Vagina (tissue), 2 donors: ENCODE results near the gene CACNA1H. TPM values are rescaled to one million over a fixed set of nuclear protein-coding genes. Genes with fewer than 3 reads are reported as not detected.

Source experiments
- DNase-seq, 2 donors: peaks; one replicate each; pipeline ENCODE4 v3.0.0-alpha.2; 2017; ENCODE audit errors: extremely low spot score in 2 of 2
- H3K27ac ChIP-seq: fragments of 200-600 bp; sonication (generic); one replicate; pipeline ENCODE4 v1.5.1; 2019
- H3K27me3 ChIP-seq: fragments of 200-600 bp; sonication (generic); one replicate; pipeline ENCODE4 v1.5.1; 2019
- H3K36me3 ChIP-seq, 2 donors: fragments of 200-600 bp; sonication (generic); one replicate each; pipeline ENCODE4 v1.5.1; 2017 to 2019
- H3K4me1 ChIP-seq: fragments of 200-600 bp; sonication (generic); one replicate; pipeline ENCODE4 v1.5.1; 2019
- H3K4me3 ChIP-seq, 2 donors: fragments of 200-600 bp; sonication (generic); 1 replicate in 1 of 2; 2 replicates in 1 of 2; pipeline ENCODE4 v1.5.1; 2016 to 2019
- H3K9me3 ChIP-seq: fragments of 200-600 bp; sonication (generic); one replicate; pipeline ENCODE4 v1.5.1; 2019
- CTCF ChIP-seq, 3 experiments: fragments of 450-650 bp in 2 of 3; fragments of 200-600 bp in 1 of 3; sonication (generic) in 1 of 3; IDR thresholded peaks; one replicate each; pipeline ENCODE4 v1.5.1; 2017 to 2019; ENCODE audit warnings: antibody characterized with exemption in 3 of 3, mild to moderate bottlenecking in 2 of 3, moderate library complexity in 2 of 3
- POLR2A ChIP-seq, 2 donors: fragments of 450-650 bp; IDR thresholded peaks; one replicate each; pipeline ENCODE4 v1.6.1; 2017; ENCODE audit warnings: antibody characterized with exemption in 2 of 2, mild to moderate bottlenecking in 2 of 2, moderate library complexity in 2 of 2
- POLR2AphosphoS5 ChIP-seq, 2 donors: sonication (generic); formaldehyde crosslinking; IDR thresholded peaks; one replicate each; pipeline ENCODE4 v1.9.0; 2017; ENCODE audit warnings: antibody characterized with exemption in 2 of 2, mild to moderate bottlenecking in 2 of 2, low read depth in 1 of 2; ENCODE audit not compliant: insufficient read depth in 1 of 2
- intact Hi-C: fragments of 100-400 bp; cut with DNase I; formaldehyde crosslinking; loops from one replicate; pipeline ENCODE4 v1.15.1; 2023
- total RNA-seq: library from RNA; depleted of rRNA; stranded (reverse); fragments of >200 nt; gene quantifications from one replicate; pipeline ENCODE4 v1.2.3, GENCODE V29; 2016

Gene CACNA1H
- 10.8 TPM for total RNA-seq

- no peak for TF ChIP-seq CTCF (IDR thresholded peaks at IDR 0.05)
- TF ChIP-seq POLR2AphosphoS5 (IDR thresholded peaks at IDR 0.05; ENCODE audit: insufficient read depth in 1 of 2, low read depth in 1 of 2) = no peak
- no peak for TF ChIP-seq POLR2A (IDR thresholded peaks at IDR 0.05)
- H3K9me3 ChIP-seq = no peaks in the 10 kb centered on the region
- H3K36me3 ChIP-seq = no peaks in the 10 kb centered on the region
- H3K4me3 ChIP-seq = peak within 1 kb of the TSS; percentile 38 to 55
- H3K27me3 ChIP-seq = peaks cover 11% of the 10 kb centered on the region
- intact Hi-C loops = loop anchor here (10.0 kb wide), 1 partner anchor 892 kb away; the partner anchor contains the start of genes NTHL1 and TSC2
- DNase-seq = no peak
- H3K4me1 ChIP-seq = peaks cover 25% of the 10 kb centered on the region
- H3K27ac ChIP-seq = peak within 1 kb of the TSS; percentile 54
Observed at GRCh38 chr16:1152651-1153259, at the start of gene CACNA1H. Gene CACNA1H, plus strand, starts transcription at chr16:1153106. Its CDS starts 632 bp downstream, at chr16:1153738.

- Histone ChIP-seq H3K4me3 (no peak overlapping the region), H3K27me3 (no peaks in the 10 kb centered on the region), H3K4me1 (peaks cover 10% of the 10 kb centered on the region), H3K36me3 (no peaks in the 10 kb centered on the region), H3K9me3 (no peaks in the 10 kb centered on the region), H3K27ac (no peak overlapping the region)
- intact Hi-C loops = no loop called here
- DNase-seq = no peak
- TF ChIP-seq POLR2A (IDR thresholded peaks at IDR 0.05) (no peak), POLR2AphosphoS5 (IDR thresholded peaks at IDR 0.05; ENCODE audit: insufficient read depth in 1 of 2, low read depth in 1 of 2) (no peak), CTCF (IDR thresholded peaks at IDR 0.05) (no peak)
Observed at GRCh38 chr16:1103636-1103980, 49.3 kb upstream of the CACNA1H start.

- peaks cover 16% of the 10 kb centered on the region for H3K4me1 ChIP-seq
- H3K4me3 ChIP-seq = no peak overlapping the region
- no peaks in the 10 kb centered on the region for H3K36me3 ChIP-seq
- H3K27ac ChIP-seq = no peak overlapping the region
- H3K27me3 ChIP-seq = no peaks in the 10 kb centered on the region
- H3K9me3 ChIP-seq = no peaks in the 10 kb centered on the region
- TF ChIP-seq CTCF (IDR thresholded peaks at IDR 0.05) (peak; percentile 28 to 61 (median 44)), POLR2AphosphoS5 (IDR thresholded peaks at IDR 0.05; ENCODE audit: insufficient read depth in 1 of 2, low read depth in 1 of 2) (no peak), POLR2A (IDR thresholded peaks at IDR 0.05) (no peak)
- DNase-seq = no peak
- intact Hi-C loops = no loop called here
Observed at GRCh38 chr16:1105888-1106620, 46.9 kb upstream of the CACNA1H start.

DNA sequence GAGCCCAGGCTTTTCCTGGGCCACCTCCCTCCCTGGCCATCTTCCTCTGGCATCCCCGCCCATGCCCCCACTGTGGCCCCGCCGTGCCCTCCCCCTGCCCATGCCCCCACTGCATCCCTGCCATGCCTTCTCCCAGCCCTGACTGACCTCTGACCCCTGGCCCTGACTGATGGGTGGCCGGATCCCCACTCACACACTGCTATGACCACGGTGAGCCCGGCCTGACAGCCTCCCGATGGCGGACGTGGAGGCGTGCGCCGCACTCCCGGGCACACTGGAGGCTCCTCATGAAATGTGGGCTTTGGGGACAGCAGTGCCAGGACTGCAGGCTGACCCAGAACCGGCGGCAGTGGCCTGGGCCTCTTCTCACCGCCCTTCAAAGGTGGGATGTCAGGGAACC lies 46.2 kb upstream of the CACNA1H start:
- no peaks in the 10 kb centered on the region for H3K9me3 ChIP-seq
- H3K4me3 ChIP-seq = no peak overlapping the region
- no peak for TF ChIP-seq POLR2A (IDR thresholded peaks at IDR 0.05)
- H3K27ac ChIP-seq = no peak overlapping the region
- H3K36me3 ChIP-seq = no peaks in the 10 kb centered on the region
- intact Hi-C loops = no loop called here
- peaks cover 16% of the 10 kb centered on the region for H3K4me1 ChIP-seq
- H3K27me3 ChIP-seq = no peaks in the 10 kb centered on the region
- DNase-seq = no peak

- H3K27ac ChIP-seq = no peak overlapping the region
- TF ChIP-seq CTCF (IDR thresholded peaks at IDR 0.05) = no peak
- no peak for TF ChIP-seq POLR2AphosphoS5 (IDR thresholded peaks at IDR 0.05; ENCODE audit: insufficient read depth in 1 of 2, low read depth in 1 of 2)
- TF ChIP-seq POLR2A (IDR thresholded peaks at IDR 0.05) = no peak
- intact Hi-C loops = no loop called here
- peaks cover 16% of the 10 kb centered on the region for H3K4me1 ChIP-seq
- no peaks in the 10 kb centered on the region for H3K9me3 ChIP-seq
- no peak overlapping the region for H3K4me3 ChIP-seq
- H3K36me3 ChIP-seq = no peaks in the 10 kb centered on the region
- DNase-seq = no peak
- H3K27me3 ChIP-seq = no peaks in the 10 kb centered on the region
Observed at GRCh38 chr16:1107141-1107540, 45.8 kb upstream of the CACNA1H start.
